ENCODE measurements around the gene TNNT3.
A peak's percentile ranks its signal among the peaks of the same experiment; 100 is the strongest.

TNNT3 gene

DNA sequence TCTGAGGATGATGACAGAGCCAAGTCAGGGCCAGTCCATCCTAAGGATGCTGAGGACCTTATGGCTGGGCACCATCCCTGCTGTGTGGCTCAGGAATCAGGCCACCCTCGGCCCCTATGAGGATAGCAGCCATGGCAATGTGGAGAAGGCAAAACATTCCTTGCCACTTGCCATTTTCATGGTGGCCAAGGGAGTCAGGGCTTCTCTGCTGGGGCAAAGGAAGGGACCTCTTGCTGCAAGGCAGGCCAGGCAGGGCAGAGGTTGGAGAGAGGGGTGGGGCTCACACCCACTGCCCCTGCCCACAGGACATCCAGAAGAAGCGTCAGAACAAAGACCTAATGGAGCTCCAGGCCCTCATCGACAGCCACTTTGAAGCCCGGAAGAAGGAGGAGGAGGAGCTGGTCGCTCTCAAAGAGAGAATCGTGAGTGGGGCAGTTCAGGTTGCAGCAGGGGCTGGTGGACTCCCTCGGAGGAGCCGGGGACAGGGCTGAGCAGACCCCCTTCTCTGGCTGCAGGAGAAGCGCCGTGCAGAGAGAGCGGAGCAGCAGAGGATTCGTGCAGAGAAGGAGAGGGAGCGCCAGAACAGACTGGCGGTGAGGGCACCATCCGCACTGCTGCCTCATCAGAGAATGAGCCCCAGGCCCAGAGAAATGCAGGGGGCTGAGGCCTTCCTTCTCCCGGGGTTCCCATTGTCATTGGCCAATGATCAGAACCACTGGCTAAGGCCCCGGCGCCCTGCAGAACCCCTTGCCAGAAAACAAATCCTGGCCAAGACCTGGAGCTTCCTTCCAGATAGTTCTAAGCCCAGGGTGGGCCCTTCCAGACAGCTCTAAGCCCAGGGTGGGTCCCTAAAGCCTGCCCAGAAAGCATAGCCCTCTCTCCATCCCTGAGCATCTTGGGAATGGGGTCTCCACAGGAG lies 14.2 kb downstream of the TNNT3 start:
- DNase-seq, result no peak

GRCh38 chr11:1934335-1935155 lies 15.0 kb downstream of the TNNT3 start:
- DNase-seq, result no peak

GRCh38 chr11:1935156-1936071 lies 15.9 kb downstream of the TNNT3 start:
- no peak for DNase-seq

- no peak for DNase-seq
Measured at GRCh38 chr11:1936072-1936780, 16.7 kb downstream of the TNNT3 start.

DNA sequence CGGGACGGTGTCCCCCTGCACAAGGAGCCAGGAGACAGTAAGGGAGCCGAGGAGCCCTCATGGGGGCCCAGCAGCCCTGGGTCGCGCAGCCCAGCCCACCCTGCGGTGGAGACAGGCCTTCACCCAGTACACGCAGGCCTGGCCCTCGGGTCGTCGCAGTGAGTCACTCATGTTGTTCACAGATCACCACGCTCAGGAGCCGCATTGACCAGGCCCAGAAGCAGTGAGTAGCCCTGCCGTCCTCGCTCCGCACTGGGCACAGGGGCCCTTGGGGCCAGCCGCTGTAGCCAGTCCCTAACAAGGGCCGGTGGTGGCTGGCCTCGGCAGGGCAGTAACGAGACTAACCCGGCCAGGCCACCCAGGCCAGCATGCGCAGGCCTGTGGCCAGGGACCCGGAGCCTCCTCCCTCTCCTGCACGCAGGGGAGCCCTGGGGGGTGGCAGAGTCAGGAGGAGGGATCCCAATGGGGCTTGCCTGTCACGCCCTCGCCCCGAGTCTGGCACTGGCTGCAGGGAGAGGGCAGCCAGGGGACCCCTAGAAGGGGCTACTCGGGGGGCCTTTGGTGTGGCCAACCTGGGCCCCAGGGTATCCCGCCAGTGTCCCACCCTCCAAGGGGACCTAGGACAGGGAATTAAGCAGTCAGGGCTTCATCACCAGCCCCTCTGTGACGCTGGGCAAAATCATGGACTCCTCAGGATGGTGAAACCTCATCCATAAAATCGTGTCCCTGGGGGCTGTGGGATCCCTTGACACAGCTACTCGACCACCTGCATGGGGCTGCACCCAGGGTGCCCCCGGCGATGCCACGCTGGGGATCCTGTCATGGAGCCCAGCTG lies 17.5 kb downstream of the TNNT3 start:
- no peak for DNase-seq

GRCh38 chr11:1937616-1938342 lies 18.3 kb downstream of the TNNT3 start:
- no peak for DNase-seq

GRCh38 chr11:1938343-1939005 lies 19.0 kb downstream of the TNNT3 start:
- DNase-seq, result no peak

- no peak for DNase-seq
Measured at GRCh38 chr11:1939006-1939625, 19.6 kb downstream of the TNNT3 start.

- DNase-seq, result peak in 4 of 56 donors; percentile 6 to 23 (median 12)
Measured at GRCh38 chr11:1939788-1940187, 20.3 kb downstream of the TNNT3 start.

- no peak for DNase-seq
Measured at GRCh38 chr11:1942558-1943260, 23.2 kb downstream of the TNNT3 start.

GRCh38 chr11:1943576-1943975 lies 24.1 kb downstream of the TNNT3 start:
- no peak for DNase-seq

- no peak for DNase-seq
Measured at GRCh38 chr11:1943977-1944376, 24.5 kb downstream of the TNNT3 start.

DNA sequence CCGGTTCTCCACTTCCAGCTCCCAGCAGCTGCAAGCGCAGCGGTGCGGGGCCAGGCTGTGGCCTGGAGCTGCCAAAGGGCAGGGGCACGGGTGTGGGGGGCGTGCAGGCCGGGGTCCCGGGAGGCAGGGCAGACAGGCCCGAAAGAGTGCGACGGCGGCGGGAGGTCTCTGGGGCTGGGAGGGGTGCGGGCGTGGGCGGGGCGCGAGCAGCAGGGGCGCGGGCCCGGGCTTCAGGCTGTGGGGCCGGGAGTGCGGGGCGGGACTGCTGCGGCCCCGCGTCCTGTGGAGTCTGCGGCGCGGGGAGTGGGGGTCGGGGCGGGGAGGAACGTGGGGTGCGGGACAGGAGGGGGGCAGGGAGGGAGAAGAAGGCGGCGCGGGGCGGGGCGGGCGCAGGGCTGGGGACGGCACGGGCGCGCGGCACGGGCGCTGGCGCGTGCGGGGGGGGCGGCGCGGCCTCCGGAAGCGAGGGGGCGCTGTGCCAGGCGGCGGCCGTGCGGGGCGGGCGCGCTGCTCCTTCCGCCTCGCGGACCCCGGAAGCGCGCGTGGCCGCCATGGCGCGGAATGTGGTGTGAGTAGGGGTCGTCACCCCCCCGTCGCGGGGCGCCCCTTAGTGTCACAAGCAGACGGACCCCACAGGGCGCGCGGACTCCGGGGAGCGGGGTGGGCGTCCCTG lies 27.4 kb downstream of the TNNT3 start, which contains the start of gene MRPL23:
TSS of gene MRPL23 (plus strand) at position 521 of the 673 bp plus-strand sequence. CDS start at position 552, 31 bp downstream.
- no peak for DNase-seq

GRCh38 chr11:1947592-1948237 lies 28.2 kb downstream of the TNNT3 start:
- DNase-seq, result no peak

DNA sequence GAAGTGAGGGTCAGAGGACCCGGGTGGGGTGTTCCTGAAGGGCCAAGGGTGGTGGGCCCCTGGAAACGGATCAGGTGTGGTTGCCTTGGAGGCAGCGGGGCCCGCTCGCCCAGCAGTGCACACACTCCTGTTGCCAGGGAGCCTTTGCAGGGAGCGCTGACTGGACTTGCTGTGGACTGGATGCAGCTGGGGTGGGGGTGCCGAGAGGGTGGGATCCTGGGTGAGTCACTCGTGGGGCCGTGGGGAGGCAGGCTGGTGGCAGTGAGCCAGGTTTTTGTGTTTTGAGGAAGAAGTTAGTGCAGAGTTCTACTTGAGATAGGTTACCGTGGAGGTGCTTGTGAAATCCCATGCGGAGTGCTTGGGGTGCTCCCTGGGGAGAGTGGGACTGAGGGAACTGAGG lies 28.9 kb downstream of the TNNT3 start:
- DNase-seq, result no peak

DNA sequence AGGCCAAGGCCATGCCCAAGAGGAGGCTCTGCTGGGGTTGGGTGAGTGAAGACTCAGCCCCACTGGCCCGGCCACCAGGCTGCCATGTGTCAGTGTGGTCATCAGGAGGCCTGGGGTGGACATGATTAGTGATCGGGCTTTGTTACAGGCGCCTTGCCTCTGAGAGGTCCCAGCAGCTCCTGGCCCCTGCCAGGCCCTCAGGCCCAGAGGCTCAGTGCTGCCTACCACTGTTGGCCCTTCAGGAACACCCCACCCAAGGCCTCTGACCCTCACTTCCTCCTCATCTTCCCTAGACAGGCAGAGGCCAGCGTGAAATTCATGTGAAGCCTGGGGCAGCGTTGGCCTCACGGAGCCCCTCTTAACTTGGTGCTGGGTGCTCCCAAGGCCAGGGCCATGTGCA lies 29.8 kb downstream of the TNNT3 start:
- no peak for DNase-seq
